B cell (primary cell): ENCODE measurements around the gene ELOB.

ENCODE experiments used
- EZH2 ChIP-seq: IDR thresholded peaks from 2 replicates; pipeline ENCODE4 v1.6.1; 2012; ENCODE audit warnings: borderline replicate concordance, low read depth, mild to moderate bottlenecking, moderate library complexity, low read length; ENCODE audit not compliant: insufficient read depth, poor library complexity, severe bottlenecking
- TF ChIP-seq, protein P1 (sequence below): fragments of 200-600 bp; IDR thresholded peaks from one replicate; pipeline ENCODE4 v1.8.0; 2022; ENCODE audit warnings: antibody characterized with exemption, mild to moderate bottlenecking

GRCh38 chr16:2785101-2785991, 8.3 kb upstream of the ELOB start:
- TF ChIP-seq, protein P1, sequence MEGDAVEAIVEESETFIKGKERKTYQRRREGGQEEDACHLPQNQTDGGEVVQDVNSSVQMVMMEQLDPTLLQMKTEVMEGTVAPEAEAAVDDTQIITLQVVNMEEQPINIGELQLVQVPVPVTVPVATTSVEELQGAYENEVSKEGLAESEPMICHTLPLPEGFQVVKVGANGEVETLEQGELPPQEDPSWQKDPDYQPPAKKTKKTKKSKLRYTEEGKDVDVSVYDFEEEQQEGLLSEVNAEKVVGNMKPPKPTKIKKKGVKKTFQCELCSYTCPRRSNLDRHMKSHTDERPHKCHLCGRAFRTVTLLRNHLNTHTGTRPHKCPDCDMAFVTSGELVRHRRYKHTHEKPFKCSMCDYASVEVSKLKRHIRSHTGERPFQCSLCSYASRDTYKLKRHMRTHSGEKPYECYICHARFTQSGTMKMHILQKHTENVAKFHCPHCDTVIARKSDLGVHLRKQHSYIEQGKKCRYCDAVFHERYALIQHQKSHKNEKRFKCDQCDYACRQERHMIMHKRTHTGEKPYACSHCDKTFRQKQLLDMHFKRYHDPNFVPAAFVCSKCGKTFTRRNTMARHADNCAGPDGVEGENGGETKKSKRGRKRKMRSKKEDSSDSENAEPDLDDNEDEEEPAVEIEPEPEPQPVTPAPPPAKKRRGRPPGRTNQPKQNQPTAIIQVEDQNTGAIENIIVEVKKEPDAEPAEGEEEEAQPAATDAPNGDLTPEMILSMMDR: no peak
- TF ChIP-seq EZH2: no peak
